Fibroblast of lung (primary cell): ENCODE results near the gene LCE1B. TPM values are rescaled to one million over a fixed set of nuclear protein-coding genes. Genes with fewer than 3 reads are reported as not detected.

ENCODE experiments used
- DNase-seq, 2 donors: peaks; one replicate each; pipeline versions ENCODE4 v3.0.0 to v3.0.0-alpha.2; 2010; ENCODE audit warnings: low read depth in 2 of 2
- H2AFZ ChIP-seq: 2 replicates; pipeline ENCODE4 v1.5.1; 2012; ENCODE audit warnings: low read length, control low read depth, inconsistent platforms
- H3K27ac ChIP-seq: 2 replicates; pipeline ENCODE4 v1.5.1; 2011; ENCODE audit warnings: low read length, control low read depth; ENCODE audit not compliant: insufficient read depth
- H3K27me3 ChIP-seq: 2 replicates; pipeline ENCODE4 v1.5.1; 2011; ENCODE audit warnings: mild to moderate bottlenecking, low read length; ENCODE audit not compliant: control insufficient read depth, insufficient read depth
- H3K36me3 ChIP-seq: 2 replicates; pipeline ENCODE4 v1.5.1; 2011; ENCODE audit warnings: low read length; ENCODE audit not compliant: control insufficient read depth, insufficient read depth
- H3K4me1 ChIP-seq: 2 replicates; pipeline ENCODE4 v1.5.1; 2011; ENCODE audit warnings: low read length; ENCODE audit not compliant: control insufficient read depth, insufficient read depth; ENCODE audit errors: extremely low read depth
- H3K4me2 ChIP-seq: 2 replicates; pipeline ENCODE4 v1.5.1; 2011; ENCODE audit warnings: low read length, control low read depth; ENCODE audit not compliant: insufficient read depth; ENCODE audit errors: extremely low read depth
- H3K4me3 ChIP-seq, 4 experiments: fragments of 200-600 bp in 1 of 4; sonication (generic) in 1 of 4; replicated peaks in 1 of 4; 2 replicates each; pipeline ENCODE4 v1.5.1; 2011 to 2016; ENCODE audit warnings: low read length in 4 of 4, low read depth in 3 of 4, mild to moderate bottlenecking in 3 of 4, control low read depth in 2 of 4, inconsistent platforms in 1 of 4, mixed read lengths in 1 of 4; ENCODE audit not compliant: insufficient read depth in 1 of 4; ENCODE audit errors: control extremely low read depth in 1 of 4
- H3K79me2 ChIP-seq: 2 replicates; pipeline ENCODE4 v1.5.1; 2012; ENCODE audit warnings: mild to moderate bottlenecking, low read length, inconsistent platforms; ENCODE audit not compliant: control insufficient read depth, insufficient read depth
- H3K9ac ChIP-seq: 2 replicates; pipeline ENCODE4 v1.5.1; 2011; ENCODE audit warnings: mild to moderate bottlenecking, low read length, control low read depth; ENCODE audit not compliant: insufficient read depth
- H3K9me3 ChIP-seq: 2 replicates; pipeline ENCODE4 v1.5.1; 2012; ENCODE audit warnings: low read depth, low read length; ENCODE audit not compliant: control insufficient read depth, insufficient read depth
- H4K20me1 ChIP-seq: 2 replicates; pipeline ENCODE4 v1.5.1; 2011; ENCODE audit warnings: low read length; ENCODE audit not compliant: control insufficient read depth, insufficient read depth; ENCODE audit errors: extremely low read depth
- CTCF ChIP-seq, 2 donors: IDR thresholded peaks in 1 of 2; conservative IDR thresholded peaks in 1 of 2; 1 replicate in 1 of 2; 2 replicates in 1 of 2; pipeline ENCODE4 v1.5.1; 2011 to 2012; ENCODE audit warnings: low read length in 2 of 2, control low read depth in 1 of 2, inconsistent platforms in 1 of 2, low read depth in 1 of 2, mild to moderate bottlenecking in 1 of 2
- EZH2 ChIP-seq: IDR thresholded peaks from 2 replicates; pipeline ENCODE4 v1.5.1; 2012; ENCODE audit warnings: low read length, control low read depth, mild to moderate bottlenecking; ENCODE audit errors: missing control alignments
- polyA plus RNA-seq, 2 donors: library from polyadenylated mRNA; depleted of rRNA in 1 of 2; stranded (reverse) in 1 of 2; unstranded in 1 of 2; fragments of >200 nt; gene quantifications; 2 replicates each; pipeline ENCODE4 v1.2.1, GENCODE V29; 2011 to 2012; ENCODE audit warnings: missing spikeins in 1 of 2
- total RNA-seq: library from RNA; depleted of rRNA; stranded (reverse); fragments of >200 nt; gene quantifications from 2 replicates; pipeline ENCODE4 v1.2.1, GENCODE V29; 2014

The LCE1B gene
- total and polyA plus RNA-seq, 2 donors (not counting 1 experiment from before 2014, with no cell fraction given), result not detected

GRCh38 chr1:152774875-152775274 lies 36.9 kb upstream of the LCE1B start, which contains the start of gene LCE1F:
Gene LCE1F (plus strand): TSS chr1:152775140. CDS start chr1:152776372, 1,232 bp downstream.
- Histone ChIP-seq H3K4me3 (no peak within 1 kb of the TSS), H3K79me2 (no peaks in the 10 kb centered on the region), H3K36me3 (no peaks in the 10 kb centered on the region), H4K20me1 (no peaks in the 10 kb centered on the region), H3K4me2 (no peak within 1 kb of the TSS), H3K4me1 (no peaks in the 10 kb centered on the region), H3K27ac (no peak within 1 kb of the TSS), H3K9ac (no peak within 1 kb of the TSS), H3K27me3 (no peaks in the 10 kb centered on the region), H3K9me3 (no peaks in the 10 kb centered on the region), H2AFZ (no peak within 1 kb of the TSS)
- no peak for DNase-seq
- TF ChIP-seq EZH2, result no peak
- no peak for TF ChIP-seq CTCF (conservative IDR thresholded peaks at IDR 0.05 in 1 of 2, IDR thresholded peaks at IDR 0.05 in 1 of 2; ENCODE audit: low read depth in 1 of 2, low read length in 2 of 2)

- no peak for DNase-seq
- no peak overlapping the region for H3K9ac ChIP-seq
- H3K27ac ChIP-seq, result no peak overlapping the region
- H3K27me3 ChIP-seq, result no peaks in the 10 kb centered on the region
- no peaks in the 10 kb centered on the region for H3K36me3 ChIP-seq
- no peak overlapping the region for H3K4me2 ChIP-seq
- H3K79me2 ChIP-seq, result no peaks in the 10 kb centered on the region
- H2AFZ ChIP-seq, result no peak overlapping the region
- H3K9me3 ChIP-seq, result no peaks in the 10 kb centered on the region
- no peak overlapping the region for H3K4me3 ChIP-seq
- TF ChIP-seq CTCF (conservative IDR thresholded peaks at IDR 0.05 in 1 of 2, IDR thresholded peaks at IDR 0.05 in 1 of 2; ENCODE audit: low read depth in 1 of 2, low read length in 2 of 2) (no peak), EZH2 (no peak)
- H3K4me1 ChIP-seq, result no peaks in the 10 kb centered on the region
- H4K20me1 ChIP-seq, result no peaks in the 10 kb centered on the region
These were observed 35.4 kb upstream of the LCE1B start for GRCh38 chr1:152776361-152776760.

DNA sequence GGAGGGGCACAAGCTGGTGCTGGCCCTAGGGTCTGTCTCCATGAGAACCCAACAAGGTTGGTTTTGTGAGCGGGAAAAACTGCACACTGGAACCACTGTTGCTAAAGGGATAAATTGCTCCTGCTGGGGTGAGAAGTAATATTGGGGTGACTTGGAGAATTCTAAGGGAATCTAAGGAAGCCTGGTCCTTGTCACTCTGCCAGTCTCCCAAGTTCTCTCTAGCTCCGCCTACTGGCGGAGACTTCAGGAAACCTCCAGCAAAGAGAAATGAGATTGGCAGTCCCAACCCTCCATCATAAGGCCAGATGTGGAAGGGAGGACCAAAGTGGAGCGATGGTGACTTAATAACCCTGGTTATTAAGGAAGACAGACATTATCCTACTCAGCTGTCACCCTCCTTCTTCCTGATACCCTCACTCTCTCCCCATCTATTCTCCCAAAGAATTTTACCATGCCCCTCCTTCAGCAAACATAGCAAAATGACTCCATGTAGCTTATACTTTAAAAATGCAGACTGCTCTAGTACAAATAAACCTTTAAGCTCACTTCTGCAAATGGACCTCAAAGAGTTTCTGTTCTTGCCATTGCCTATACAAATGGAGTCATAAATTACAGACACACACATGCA lies 34.1 kb upstream of the LCE1B start:
- H3K4me3 ChIP-seq, result no peak overlapping the region
- no peaks in the 10 kb centered on the region for H3K4me1 ChIP-seq
- H3K79me2 ChIP-seq, result no peaks in the 10 kb centered on the region
- no peak for DNase-seq
- H2AFZ ChIP-seq, result no peak overlapping the region
- no peaks in the 10 kb centered on the region for H3K36me3 ChIP-seq
- TF ChIP-seq CTCF (conservative IDR thresholded peaks at IDR 0.05 in 1 of 2, IDR thresholded peaks at IDR 0.05 in 1 of 2; ENCODE audit: low read depth in 1 of 2, low read length in 2 of 2), result peak; percentile 17 to 24
- no peak for TF ChIP-seq EZH2
- no peaks in the 10 kb centered on the region for H3K9me3 ChIP-seq
- no peaks in the 10 kb centered on the region for H3K27me3 ChIP-seq
- no peak overlapping the region for H3K9ac ChIP-seq
- no peaks in the 10 kb centered on the region for H4K20me1 ChIP-seq
- H3K4me2 ChIP-seq, result no peak overlapping the region
- no peak overlapping the region for H3K27ac ChIP-seq
